Lower leg skin (tissue), 4 donors: ENCODE data around the gene ZNF483. TPM values are rescaled to one million over a fixed set of nuclear protein-coding genes. Genes with fewer than 3 reads are reported as not detected.
"Not testable (repeated sequence)": the region's sequence is repeated elsewhere in the genome, so short reads cannot be mapped to it uniquely, and the experiment has no call there.

Source experiments
- DNase-seq, 2 donors: peaks; one replicate each; pipeline ENCODE4 v3.0.0-alpha.2; 2019; ENCODE audit warnings: low spot score in 2 of 2
- H3K4me3 ChIP-seq: fragments of 200-600 bp; sonication (generic); 2 replicates; pipeline ENCODE4 v1.5.1; 2017; ENCODE audit warnings: mild to moderate bottlenecking, low read depth; ENCODE audit not compliant: poor library complexity, severe bottlenecking
- POLR2A ChIP-seq, 2 donors: fragments of 450-650 bp; IDR thresholded peaks; one replicate each; pipeline ENCODE4 v1.6.1; 2016 to 2017; ENCODE audit warnings: antibody characterized with exemption in 2 of 2, mild to moderate bottlenecking in 1 of 2, moderate library complexity in 1 of 2
- WGBS, 2 donors: methylation state at CpG; one replicate each; pipeline ENCODE4 v1.1.5; 2018; 5-methylcytosine and 5-hydroxymethylcytosine counted together
- intact Hi-C: fragments of 100-400 bp; cut with DNase I; formaldehyde crosslinking; loops from one replicate; pipeline ENCODE4 v1.15.0; 2023; ENCODE audit warnings: low total_unique reads
- total RNA-seq, 4 donors: library from RNA; depleted of rRNA; stranded (reverse); fragments of >200 nt; gene quantifications; one replicate each; pipeline ENCODE4 v1.1.0, GENCODE V29; 2016
- TF ChIP-seq, protein P1 (sequence below), 3 donors: fragments of 450-650 bp; IDR thresholded peaks; one replicate each; pipeline ENCODE4 v1.5.1; 2016; ENCODE audit warnings: antibody characterized with exemption in 3 of 3, mild to moderate bottlenecking in 3 of 3, moderate library complexity in 2 of 3

Gene ZNF483
- total RNA-seq, 4 donors from 2014 or later, result 0.55 to 3.4 (median 2.3) TPM

DNA sequence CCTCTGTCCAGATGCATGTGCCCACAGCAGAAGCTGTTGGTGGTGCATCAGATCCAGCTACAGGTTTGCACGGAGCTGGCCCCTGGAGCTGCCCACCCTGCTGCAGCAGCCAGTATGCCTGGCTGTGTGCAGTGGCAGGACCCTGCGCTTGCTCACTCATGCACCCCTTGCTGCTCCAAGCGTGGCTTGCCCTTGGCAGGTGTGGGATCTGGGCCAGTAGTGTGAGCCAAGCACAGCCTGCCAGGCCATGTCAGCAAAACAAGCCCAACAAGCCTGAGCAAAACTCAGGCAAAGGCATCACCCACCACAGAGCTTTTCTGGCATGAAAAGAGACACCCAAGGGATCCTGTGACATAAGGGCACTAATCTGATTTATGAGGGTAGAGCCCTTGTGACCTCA, 22.5 kb upstream of the ZNF483 start:
- DNase-seq, result peak in 1 of 2 donors; percentile 70
- H3K4me3 ChIP-seq, result no peak overlapping the region
- TF ChIP-seq, protein P1, sequence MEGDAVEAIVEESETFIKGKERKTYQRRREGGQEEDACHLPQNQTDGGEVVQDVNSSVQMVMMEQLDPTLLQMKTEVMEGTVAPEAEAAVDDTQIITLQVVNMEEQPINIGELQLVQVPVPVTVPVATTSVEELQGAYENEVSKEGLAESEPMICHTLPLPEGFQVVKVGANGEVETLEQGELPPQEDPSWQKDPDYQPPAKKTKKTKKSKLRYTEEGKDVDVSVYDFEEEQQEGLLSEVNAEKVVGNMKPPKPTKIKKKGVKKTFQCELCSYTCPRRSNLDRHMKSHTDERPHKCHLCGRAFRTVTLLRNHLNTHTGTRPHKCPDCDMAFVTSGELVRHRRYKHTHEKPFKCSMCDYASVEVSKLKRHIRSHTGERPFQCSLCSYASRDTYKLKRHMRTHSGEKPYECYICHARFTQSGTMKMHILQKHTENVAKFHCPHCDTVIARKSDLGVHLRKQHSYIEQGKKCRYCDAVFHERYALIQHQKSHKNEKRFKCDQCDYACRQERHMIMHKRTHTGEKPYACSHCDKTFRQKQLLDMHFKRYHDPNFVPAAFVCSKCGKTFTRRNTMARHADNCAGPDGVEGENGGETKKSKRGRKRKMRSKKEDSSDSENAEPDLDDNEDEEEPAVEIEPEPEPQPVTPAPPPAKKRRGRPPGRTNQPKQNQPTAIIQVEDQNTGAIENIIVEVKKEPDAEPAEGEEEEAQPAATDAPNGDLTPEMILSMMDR (IDR thresholded peaks at IDR 0.05), result no peak
- TF ChIP-seq POLR2A (IDR thresholded peaks at IDR 0.05), result no peak
- WGBS, 2 donors, result 47 to 89% methylated on average over 3 of the region's 3 CpGs
- intact Hi-C loops, result no loop called here

DNA sequence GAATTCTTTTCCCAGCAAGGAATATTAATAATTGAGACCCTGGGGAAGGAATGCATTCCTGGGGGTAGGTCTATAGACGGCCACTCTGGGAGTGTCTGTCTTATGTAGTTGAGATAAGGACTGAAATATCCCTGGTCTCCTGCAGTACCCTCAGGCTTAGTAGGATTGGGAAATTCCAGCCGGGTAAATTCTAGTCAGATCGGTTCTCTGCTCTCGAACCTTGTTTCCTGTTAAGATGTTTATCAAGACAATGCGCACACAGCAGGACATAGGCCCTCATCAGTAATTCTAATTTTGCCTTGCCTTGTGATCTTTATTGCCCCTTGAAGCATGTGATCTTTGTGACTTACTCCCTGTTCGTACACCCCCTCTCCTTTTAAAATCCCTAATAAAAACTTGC, 13.4 kb upstream of the ZNF483 start:
- WGBS, 2 donors, result 68 to 72% methylated on average over 6 of the region's 6 CpGs
- H3K4me3 ChIP-seq, result not testable (repeated sequence)

DNA sequence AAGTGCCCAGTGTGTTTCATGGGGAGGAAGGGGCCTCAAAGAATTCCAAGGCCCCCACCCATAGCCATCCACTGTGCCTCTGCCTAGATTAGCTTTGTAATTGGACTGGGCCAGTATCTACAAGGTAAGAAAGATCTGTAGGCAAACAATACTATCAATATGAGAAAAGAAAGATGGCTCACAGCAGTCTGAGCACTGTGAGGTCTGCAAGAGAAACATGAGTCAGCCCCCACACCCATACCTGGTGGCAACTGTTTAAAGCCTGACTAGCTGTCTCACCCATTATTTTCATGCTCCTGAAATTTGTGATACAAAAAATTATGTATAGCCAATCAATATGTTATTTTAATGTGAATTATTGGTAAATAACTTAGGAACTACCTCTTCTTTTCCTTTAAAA, 10.0 kb upstream of the ZNF483 start:
- DNase-seq, result no peak
- no peak for TF ChIP-seq POLR2A (IDR thresholded peaks at IDR 0.05)
- TF ChIP-seq, protein P1 (IDR thresholded peaks at IDR 0.05), result no peak
- H3K4me3 ChIP-seq, result no peak overlapping the region
- intact Hi-C loops, result no loop called here

More for the DNA sequence above, 13.4 kb upstream of the ZNF483 start:
- DNase-seq, intact Hi-C loops: not testable (repeated sequence)

DNA sequence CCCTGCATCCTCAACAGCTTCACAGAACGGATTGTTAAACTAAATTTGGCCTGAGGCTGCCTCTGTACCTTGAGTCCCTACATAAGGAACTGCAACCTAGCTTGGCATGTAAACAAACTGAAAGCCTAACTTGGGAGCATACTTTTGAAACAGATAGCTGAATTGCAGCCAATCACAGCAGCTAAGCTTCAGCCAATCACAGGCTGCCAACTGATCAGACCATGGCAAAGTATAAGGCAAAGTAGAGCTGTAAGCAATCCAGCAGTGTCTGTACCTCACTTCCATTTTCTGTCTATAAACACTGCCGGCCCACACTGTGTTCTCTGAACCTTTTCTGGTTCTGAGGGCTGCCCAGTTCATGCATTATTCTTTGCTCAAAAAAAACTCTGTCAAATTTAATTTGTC, 8.9 kb upstream of the ZNF483 start:
- intact Hi-C loops, result no loop called here
- TF ChIP-seq POLR2A (IDR thresholded peaks at IDR 0.05), result no peak
- no peak for DNase-seq
- 54 to 77% methylated on average over 2 of the region's 2 CpGs for WGBS, 2 donors
- no peak overlapping the region for H3K4me3 ChIP-seq

DNA sequence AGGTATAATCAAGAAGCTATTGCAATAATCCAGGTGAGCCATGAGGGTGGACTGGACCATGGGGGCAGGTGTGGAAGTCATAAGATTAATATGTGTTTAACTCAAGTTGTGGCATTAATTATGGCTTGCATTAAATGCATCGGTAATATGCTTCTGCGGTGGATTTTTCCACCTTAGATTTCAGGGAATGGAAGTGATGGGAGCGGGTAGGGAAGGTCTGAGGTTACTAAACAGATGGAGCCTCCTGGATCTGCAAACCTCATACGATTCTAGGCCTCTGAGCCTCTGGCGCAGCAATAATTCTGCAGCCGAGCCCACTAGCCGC, 286 bp upstream of the ZNF483 start:
- TF ChIP-seq, protein P1 (IDR thresholded peaks at IDR 0.05), result no peak
- TF ChIP-seq POLR2A (IDR thresholded peaks at IDR 0.05), result no peak
- DNase-seq, result no peak
- H3K4me3 ChIP-seq, result peak overlapping the region; percentile 61
- WGBS, 2 donors, result 16 to 25% methylated on average over 7 of the region's 7 CpGs
- intact Hi-C loops, result no loop called here

DNA sequence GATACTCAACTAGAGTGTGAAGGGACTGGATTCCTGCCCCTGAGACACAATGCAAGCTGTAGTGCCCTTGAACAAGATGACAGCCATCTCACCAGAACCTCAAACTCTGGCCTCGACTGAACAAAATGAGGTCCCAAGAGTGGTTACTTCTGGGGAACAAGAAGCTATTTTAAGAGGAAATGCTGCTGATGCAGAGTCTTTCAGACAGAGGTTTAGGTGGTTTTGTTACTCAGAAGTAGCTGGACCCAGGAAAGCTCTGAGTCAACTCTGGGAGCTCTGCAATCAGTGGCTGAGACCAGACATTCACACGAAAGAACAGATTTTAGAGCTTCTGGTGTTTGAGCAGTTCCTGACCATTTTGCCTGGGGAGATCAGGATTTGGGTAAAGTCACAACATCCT, 2.4 kb downstream of the ZNF483 start:
- DNase-seq, result no peak
- intact Hi-C loops, result no loop called here
- 90 to 94% methylated on average over 2 of the region's 2 CpGs for WGBS, 2 donors

DNA sequence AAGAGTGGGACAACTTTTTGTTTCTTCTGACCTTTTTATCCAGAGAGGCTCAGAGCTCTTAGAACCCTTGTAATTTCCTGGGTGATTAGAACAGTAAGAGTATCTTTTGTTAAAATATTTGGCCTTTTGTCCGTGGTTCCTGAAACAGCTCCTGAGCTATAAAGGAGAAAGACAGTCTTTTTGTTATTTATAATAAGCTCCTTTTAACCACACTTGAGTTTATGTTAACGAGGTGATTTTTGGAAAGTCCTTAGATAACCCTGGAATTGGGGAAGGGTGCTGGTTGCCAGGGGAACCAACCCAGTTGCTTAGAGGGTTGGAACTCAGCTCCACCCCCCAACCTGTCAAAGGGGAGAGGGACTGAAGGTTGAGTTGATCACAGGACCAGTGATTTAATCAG, 4.8 kb downstream of the ZNF483 start:
- no peak for TF ChIP-seq POLR2A (IDR thresholded peaks at IDR 0.05)
- H3K4me3 ChIP-seq, result no peak overlapping the region
- 30 to 32% methylated on average over 2 of the region's 2 CpGs for WGBS, 2 donors
- intact Hi-C loops, result no loop called here
- DNase-seq, result no peak

More for the DNA sequence above, 2.4 kb downstream of the ZNF483 start:
- TF ChIP-seq POLR2A (IDR thresholded peaks at IDR 0.05), result no peak
- TF ChIP-seq, protein P1 (IDR thresholded peaks at IDR 0.05), result no peak
- no peak overlapping the region for H3K4me3 ChIP-seq
